PC-3 (cell line): Measurements from ENCODE around the gene ADGRD1.

ENCODE experiments used
- CTCF ChIP-seq: fragments of 300-600 bp; sonication (generic); conservative IDR thresholded peaks from 2 replicates; pipeline ENCODE4 v1.5.1; 2017; ENCODE audit warnings: antibody characterized with exemption, low read depth, mild to moderate bottlenecking, low read length
- EZH2 ChIP-seq: fragments of 300-600 bp; sonication (generic); IDR thresholded peaks from one replicate; pipeline ENCODE4 v1.6.1; 2017; ENCODE audit warnings: antibody characterized with exemption, mild to moderate bottlenecking, low read length; ENCODE audit not compliant: unreplicated experiment
- EZH2phosphoT487 ChIP-seq: fragments of 300-600 bp; sonication (generic); IDR thresholded peaks from 2 replicates; pipeline ENCODE4 v1.6.1; 2018; ENCODE audit warnings: mild to moderate bottlenecking, antibody characterized with exemption, low read length, borderline replicate concordance

GRCh38 chr12:130992448-130992847, 38.7 kb downstream of the ADGRD1 start:
- TF ChIP-seq EZH2 (no peak), CTCF (no peak), EZH2phosphoT487 (no peak)
